Measurements from ENCODE around the gene KRTAP1-3.
"Not testable (repeated sequence)": the region's sequence is repeated elsewhere in the genome, so short reads cannot be mapped to it uniquely, and the experiment has no call there.

KRTAP1-3 gene

DNA sequence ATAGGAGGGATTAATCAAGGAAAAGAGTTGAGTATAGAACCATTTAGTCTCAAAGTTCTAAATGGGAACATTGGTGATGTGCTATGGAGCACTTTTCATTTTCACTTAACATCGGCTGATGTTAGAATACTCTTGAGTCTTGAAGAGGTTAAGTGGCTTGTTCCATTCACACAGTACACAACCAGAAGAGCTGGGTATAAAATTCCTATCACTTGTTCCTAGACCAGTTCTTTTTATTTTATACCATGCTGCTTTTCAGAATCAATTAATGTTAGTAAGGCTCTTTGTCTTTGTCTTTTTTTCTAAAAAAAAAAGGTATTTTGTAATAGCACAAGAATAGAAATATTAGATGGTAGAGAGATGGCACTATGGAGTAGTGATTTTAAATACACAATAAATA, 8.3 kb upstream of the KRTAP1-3 start:
- no peak overlapping the region for H3K27ac ChIP-seq
- TF ChIP-seq ZFX (IDR thresholded peaks at IDR 0.05; ENCODE audit: borderline replicate concordance), result no peak
- TF ChIP-seq, protein P1, sequence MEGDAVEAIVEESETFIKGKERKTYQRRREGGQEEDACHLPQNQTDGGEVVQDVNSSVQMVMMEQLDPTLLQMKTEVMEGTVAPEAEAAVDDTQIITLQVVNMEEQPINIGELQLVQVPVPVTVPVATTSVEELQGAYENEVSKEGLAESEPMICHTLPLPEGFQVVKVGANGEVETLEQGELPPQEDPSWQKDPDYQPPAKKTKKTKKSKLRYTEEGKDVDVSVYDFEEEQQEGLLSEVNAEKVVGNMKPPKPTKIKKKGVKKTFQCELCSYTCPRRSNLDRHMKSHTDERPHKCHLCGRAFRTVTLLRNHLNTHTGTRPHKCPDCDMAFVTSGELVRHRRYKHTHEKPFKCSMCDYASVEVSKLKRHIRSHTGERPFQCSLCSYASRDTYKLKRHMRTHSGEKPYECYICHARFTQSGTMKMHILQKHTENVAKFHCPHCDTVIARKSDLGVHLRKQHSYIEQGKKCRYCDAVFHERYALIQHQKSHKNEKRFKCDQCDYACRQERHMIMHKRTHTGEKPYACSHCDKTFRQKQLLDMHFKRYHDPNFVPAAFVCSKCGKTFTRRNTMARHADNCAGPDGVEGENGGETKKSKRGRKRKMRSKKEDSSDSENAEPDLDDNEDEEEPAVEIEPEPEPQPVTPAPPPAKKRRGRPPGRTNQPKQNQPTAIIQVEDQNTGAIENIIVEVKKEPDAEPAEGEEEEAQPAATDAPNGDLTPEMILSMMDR (IDR thresholded peaks at IDR 0.05), result no peak

DNA sequence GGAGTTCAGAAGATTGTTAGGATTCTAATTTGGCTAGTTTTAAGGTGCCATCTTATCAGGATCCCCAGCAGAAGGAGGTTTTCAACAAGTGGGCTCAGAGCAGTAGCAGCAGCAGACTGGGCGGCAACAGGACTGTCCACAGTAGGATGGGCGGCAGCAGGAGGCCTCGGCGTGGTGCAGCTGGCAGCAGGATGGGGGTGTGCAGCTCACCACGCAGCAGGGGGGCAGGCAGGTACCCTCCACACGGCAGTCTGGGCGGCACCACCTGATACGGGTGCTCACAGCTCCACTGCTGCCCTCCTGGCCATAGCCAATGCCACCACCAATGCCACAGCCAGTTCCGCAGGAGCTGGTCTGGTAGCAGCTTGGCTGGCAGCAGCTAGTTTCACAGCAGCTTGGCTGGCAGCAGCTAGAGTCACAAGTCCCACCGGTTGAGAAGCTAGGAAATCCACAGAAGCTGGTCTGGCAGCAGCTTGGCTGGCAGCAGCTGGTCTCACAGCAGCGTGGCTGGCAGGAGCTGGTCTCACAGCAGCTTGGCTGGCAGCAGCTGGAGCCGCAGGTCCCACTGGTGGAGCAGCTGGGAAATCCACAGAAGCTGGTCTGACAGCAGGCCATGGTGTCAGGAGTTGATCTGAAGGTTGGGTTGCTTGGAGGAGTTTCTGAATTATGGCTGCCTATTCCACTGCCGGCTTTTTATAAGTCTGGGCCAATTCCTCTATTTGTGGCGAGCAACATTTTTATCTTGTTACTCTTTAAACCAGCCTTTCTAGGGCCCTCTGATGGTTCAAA, 6.3 kb upstream of the KRTAP1-3 start, which contains the start of gene KRTAP1-1:
KRTAP1-1 (minus strand) TSS at position 668 of the 789 bp plus-strand sequence; CDS start at position 615, 53 bp downstream.
- not testable (repeated sequence) for H3K27ac ChIP-seq

DNA sequence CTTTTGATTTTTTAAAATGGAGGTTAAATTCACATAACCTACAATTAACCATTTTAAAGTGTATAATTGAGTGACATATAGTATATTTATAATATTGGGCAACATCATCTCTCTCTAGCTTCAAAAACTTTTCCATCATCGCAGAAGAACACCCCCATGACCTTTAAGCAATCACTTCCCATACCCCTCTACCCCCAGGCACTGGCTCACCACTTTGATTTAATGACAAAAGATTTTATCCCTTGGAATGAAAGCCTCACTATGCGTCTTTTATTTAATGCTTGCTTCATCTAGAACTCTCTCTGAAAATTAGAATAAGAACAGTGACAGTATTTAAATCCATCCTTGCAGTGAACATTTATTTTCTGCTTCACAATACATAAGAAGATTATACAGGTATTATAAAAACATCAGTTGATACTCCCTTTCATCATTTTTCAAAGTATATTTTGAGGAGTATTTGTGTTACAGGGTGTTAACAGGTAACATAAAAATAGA, 3.2 kb upstream of the KRTAP1-3 start:
- TF ChIP-seq, protein P1 (IDR thresholded peaks at IDR 0.05), result no peak
- no peak for TF ChIP-seq ZFX (IDR thresholded peaks at IDR 0.05; ENCODE audit: borderline replicate concordance)
- no peak overlapping the region for H3K27ac ChIP-seq

DNA sequence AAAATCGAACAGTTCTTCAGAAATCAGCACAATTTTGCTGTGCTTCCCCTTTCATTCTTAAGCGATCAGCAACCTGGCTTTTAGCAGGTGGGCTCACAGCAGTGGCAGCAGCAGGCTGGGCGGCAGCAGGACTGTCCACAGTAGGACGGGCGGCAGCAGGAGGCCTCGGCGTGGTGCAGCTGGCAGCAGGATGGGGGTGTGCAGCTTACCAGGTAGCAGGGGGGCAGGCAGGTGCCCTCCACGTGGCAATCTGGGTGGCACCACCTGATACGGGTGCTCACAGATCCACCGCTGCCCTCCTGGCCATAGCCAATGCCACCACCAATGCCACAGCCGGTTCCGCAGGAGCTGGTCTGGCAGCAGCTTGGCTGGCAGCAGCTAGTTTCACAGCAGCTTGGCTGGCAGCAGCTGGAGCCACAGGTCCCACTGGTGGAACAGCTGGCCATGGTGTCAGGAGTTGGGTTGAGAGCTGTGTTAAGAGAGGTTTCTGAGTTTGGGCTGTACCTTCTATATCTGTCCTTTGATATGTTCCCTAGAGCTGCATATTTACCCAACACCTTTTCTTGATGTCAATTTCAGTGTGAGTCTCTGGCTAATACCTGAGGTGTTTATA, 4.9 kb downstream of the KRTAP1-3 start, which contains the start of gene KRTAP1-4:
KRTAP1-4 (minus strand) TSS at position 563 of the 613 bp plus-strand sequence; CDS start at position 446, 117 bp downstream.
- TF ChIP-seq, protein P1 (IDR thresholded peaks at IDR 0.05), result no peak
- no peak for TF ChIP-seq ZFX (IDR thresholded peaks at IDR 0.05; ENCODE audit: borderline replicate concordance)
- no peak within 1 kb of the TSS for H3K27ac ChIP-seq

DNA sequence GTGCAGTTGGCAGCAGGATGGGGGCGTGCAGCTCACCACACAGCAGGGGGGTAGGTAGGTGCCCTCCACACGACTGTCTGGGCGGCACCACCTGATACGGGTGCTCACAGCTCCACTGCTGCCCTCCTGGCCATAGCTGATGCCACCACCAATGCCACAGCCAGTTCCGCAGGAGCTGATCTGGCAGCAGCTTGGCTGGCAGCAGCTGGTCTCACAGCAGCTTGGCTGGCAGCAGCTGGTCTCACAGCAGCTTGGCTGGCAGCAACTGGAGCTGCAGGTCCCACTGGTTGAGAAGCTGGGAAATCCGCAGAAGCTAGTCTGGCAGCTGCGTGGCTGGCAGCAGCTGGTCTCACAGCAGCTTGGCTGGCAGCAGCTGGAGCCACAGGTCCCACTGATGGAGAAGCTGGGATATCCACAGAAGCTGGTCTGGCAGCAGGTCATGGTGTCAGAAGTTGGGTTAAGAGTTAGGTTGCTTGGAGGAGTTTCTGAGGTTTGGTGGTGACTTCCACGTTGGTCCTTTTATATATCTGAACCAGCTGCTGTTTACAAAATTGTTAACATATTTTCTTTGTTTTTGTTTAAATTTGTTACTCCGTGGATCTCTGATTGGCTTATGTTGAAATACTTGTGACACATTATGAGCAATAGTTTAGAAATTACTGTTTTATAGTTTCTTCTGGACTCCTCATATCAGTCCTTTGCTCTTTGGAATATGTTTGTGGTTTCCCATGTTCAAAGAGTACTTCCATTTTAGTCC, 7.8 kb downstream of the KRTAP1-3 start, which contains the start of gene KRTAP1-5:
KRTAP1-5 (minus strand) TSS at position 494 of the 757 bp plus-strand sequence; CDS start at position 441, 53 bp downstream.
- no peak within 1 kb of the TSS for H3K27ac ChIP-seq
- TF ChIP-seq ZFX (IDR thresholded peaks at IDR 0.05; ENCODE audit: borderline replicate concordance), result no peak
- TF ChIP-seq, protein P1 (IDR thresholded peaks at IDR 0.05), result no peak

DNA sequence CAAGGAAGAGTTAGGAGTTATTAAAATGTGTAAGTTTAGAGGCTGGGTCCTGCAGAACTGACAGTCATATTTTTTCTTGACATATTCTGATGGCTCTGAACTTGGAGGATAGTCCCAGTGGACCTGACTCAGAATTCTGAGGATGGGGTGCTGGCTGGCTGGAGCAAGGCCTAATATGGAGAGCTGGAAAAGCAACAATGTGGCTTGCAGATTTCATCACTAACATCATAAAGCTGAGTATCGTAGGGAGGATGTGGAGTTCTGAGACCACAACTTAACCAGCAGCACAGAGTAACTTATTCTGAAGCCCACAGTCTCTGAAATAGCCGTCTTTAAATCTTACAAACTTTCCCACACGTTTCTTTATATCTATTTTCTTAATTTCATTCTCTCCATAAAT, 10.0 kb downstream of the KRTAP1-3 start:
- TF ChIP-seq, protein P1 (IDR thresholded peaks at IDR 0.05), result no peak
- TF ChIP-seq ZFX (IDR thresholded peaks at IDR 0.05; ENCODE audit: borderline replicate concordance), result no peak
- H3K27ac ChIP-seq, result no peak overlapping the region

DNA sequence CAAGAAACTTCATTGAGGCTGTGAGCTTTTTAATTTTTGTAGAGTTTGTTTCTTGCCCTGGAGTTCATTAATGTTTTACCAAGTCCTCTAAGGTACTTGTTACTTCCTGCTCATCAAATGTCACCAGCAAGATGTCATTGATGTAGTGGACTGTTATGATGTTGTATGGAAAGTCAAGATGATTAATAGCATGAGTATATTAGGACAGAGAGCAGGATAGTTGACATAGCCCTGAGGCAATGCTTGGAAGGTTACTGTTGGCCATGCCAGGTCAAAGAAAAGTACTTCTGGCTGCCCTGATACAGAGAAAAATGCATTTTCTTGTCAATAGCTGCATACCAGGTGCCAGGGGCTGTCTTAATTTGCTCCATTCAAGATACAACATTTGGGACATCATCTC, 14.3 kb downstream of the KRTAP1-3 start:
- no peak overlapping the region for H3K27ac ChIP-seq
- no peak for TF ChIP-seq ZFX (IDR thresholded peaks at IDR 0.05; ENCODE audit: borderline replicate concordance)
- TF ChIP-seq, protein P1 (IDR thresholded peaks at IDR 0.05), result no peak

Data from 22Rv1 (cell line).